ENCODE results near the gene NPLOC4. TPM values are rescaled to one million over a fixed set of nuclear protein-coding genes. Genes with fewer than 3 reads are reported as not detected.

NPLOC4 gene
- total and polyA plus RNA-seq, 9 of the 15 experiments (the other 6 are each of a cell fraction or from before 2014, with no cell fraction given), result 1.5 to 116 (median 64.5) TPM

DNA sequence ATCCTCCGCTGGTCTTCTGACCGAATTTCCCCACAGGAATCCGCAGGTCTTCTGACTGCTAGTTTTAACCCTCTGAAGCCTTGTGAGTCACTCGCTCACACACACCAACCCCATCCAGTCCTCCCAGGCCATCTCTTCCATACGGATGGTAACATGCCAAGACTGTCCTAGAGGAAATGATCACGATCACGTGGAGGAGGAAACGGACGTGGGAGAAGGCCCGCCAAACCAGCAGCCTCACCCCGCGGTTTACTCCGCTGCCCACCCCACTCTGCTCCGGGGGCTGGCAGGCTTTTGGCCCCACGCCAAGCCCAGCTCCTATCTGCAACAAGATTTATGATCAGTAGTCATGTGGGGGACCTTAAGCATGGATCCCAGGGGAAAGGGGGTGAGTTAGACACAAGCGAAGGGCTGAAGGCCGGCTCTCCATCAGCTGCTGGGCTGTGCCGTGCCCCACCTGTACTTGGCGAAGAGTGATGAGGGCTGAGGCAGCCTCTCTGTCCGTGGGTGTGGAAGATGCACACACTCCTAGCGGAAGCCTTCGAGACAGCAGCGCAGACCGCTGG is 83.2 kb downstream of the NPLOC4 start:
- FAIRE-seq, result peak; percentile 90
- peak in 2 of 4 experiments; percentile 46 to 52 for DNase-seq (ENCODE audit: extremely low read depth in 1 of 4, low spot score in 3 of 4)
- ATAC-seq, result no peak; the same call in 2 of the 3 replicates
- H4K20me1 ChIP-seq (replicated peaks; ENCODE audit: control insufficient read depth, insufficient read depth, low read length), result peaks cover 24% of the 10 kb centered on the region
- no TSS peak for BruUV-seq (replicated peaks)
- CTCF ChIA-PET (ENCODE audit: low intra/inter-chr PET ratio), result no interaction called here
- POLR2A ChIA-PET, result interaction anchor here (1.3 kb wide), 1 partner anchor 23 kb away, joined by 4 read pairs; no protein-coding TSS in a partner anchor
- peaks cover 37% of the 10 kb centered on the region for H3K79me2 ChIP-seq (ENCODE audit: control insufficient read depth, insufficient read depth, low read length)
- WGBS (ENCODE audit: insufficient coverage, low coverage, missing lambda C conversion rate), result 23% methylated on average over 23 of the region's 24 CpGs
- H3K9me1 ChIP-seq (ENCODE audit: control insufficient read depth, insufficient read depth, low read length), result peaks cover 4% of the 10 kb centered on the region
- peak overlapping the region; percentile 97 for H3K4me3 ChIP-seq
- intact Hi-C loops (cut with micrococcal nuclease), result no loop called here
- H2AFZ ChIP-seq (ENCODE audit: low read depth, low read length), result peak overlapping the region; percentile 96
- peaks cover 50% of the 10 kb centered on the region for H3K36me3 ChIP-seq (ENCODE audit: control insufficient read depth, insufficient read depth, low read length)
- H3K9me3 ChIP-seq (replicated peaks; ENCODE audit: control insufficient read depth, insufficient read depth, low read depth, low read length), result no peaks in the 10 kb centered on the region
- peak overlapping the region; percentile 89 to 96 for H3K9ac ChIP-seq (ENCODE audit: insufficient read depth in 1 of 2, low read depth in 2 of 2, low read length in 2 of 2)
- peak overlapping the region; percentile 96 for H3K4me2 ChIP-seq (ENCODE audit: insufficient read depth, low read length)
- H3K27me3 ChIP-seq (ENCODE audit: control insufficient read depth in 2 of 2, insufficient read depth in 2 of 2, low read length in 2 of 2), result no peaks in the 10 kb centered on the region
- peak overlapping the region; percentile 24; the same call in 2 of the 3 replicates for H3K27ac ChIP-seq (ENCODE audit: extremely low read depth, low read depth, low read length)
- in situ Hi-C loops (cut with MboI), result no loop called here
- H3K4me1 ChIP-seq (replicated peaks in 1 of 2; ENCODE audit: control insufficient read depth in 2 of 2, insufficient read depth in 2 of 2, low read length in 2 of 2), result peaks cover 28 to 74% of the 10 kb centered on the region in 2 experiments
- TF ChIP-seq ARHGAP35 (IDR thresholded peaks at IDR 0.05; ENCODE audit: partially characterized antibody), result no peak
- TF ChIP-seq, protein P1, sequence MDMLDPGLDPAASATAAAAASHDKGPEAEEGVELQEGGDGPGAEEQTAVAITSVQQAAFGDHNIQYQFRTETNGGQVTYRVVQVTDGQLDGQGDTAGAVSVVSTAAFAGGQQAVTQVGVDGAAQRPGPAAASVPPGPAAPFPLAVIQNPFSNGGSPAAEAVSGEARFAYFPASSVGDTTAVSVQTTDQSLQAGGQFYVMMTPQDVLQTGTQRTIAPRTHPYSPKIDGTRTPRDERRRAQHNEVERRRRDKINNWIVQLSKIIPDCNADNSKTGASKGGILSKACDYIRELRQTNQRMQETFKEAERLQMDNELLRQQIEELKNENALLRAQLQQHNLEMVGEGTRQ (CRISPR knock-in tag; IDR thresholded peaks at IDR 0.05), result peak; percentile 64; the same call in 1 of the 2 replicates
- peak; percentile 35; the same call in 1 of the 2 replicates for TF ChIP-seq FOSL1 (tag; conservative IDR thresholded peaks at IDR 0.05)
- no peak for TF ChIP-seq SIN3A (IDR thresholded peaks at IDR 0.05; ENCODE audit: borderline replicate concordance in 2 of 2, control insufficient read depth in 1 of 2, low read depth in 2 of 2, low read length in 2 of 2)
- TF ChIP-seq, protein P2, sequence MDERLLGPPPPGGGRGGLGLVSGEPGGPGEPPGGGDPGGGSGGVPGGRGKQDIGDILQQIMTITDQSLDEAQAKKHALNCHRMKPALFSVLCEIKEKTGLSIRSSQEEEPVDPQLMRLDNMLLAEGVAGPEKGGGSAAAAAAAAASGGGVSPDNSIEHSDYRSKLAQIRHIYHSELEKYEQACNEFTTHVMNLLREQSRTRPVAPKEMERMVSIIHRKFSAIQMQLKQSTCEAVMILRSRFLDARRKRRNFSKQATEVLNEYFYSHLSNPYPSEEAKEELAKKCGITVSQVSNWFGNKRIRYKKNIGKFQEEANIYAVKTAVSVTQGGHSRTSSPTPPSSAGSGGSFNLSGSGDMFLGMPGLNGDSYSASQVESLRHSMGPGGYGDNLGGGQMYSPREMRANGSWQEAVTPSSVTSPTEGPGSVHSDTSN (CRISPR knock-in tag; IDR thresholded peaks at IDR 0.05; ENCODE audit: low read depth), result no peak
- TF ChIP-seq, protein P2 (tag; conservative IDR thresholded peaks at IDR 0.05; ENCODE audit: low read depth), result peak; percentile 58
- TF ChIP-seq, protein P3, sequence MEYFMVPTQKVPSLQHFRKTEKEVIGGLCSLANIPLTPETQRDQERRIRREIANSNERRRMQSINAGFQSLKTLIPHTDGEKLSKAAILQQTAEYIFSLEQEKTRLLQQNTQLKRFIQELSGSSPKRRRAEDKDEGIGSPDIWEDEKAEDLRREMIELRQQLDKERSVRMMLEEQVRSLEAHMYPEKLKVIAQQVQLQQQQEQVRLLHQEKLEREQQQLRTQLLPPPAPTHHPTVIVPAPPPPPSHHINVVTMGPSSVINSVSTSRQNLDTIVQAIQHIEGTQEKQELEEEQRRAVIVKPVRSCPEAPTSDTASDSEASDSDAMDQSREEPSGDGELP (CRISPR knock-in tag; IDR thresholded peaks at IDR 0.05; ENCODE audit: borderline replicate concordance), result peak; percentile 39; the same call in 1 of the 2 replicates
- peak; percentile 30; the same call in 1 of the 2 replicates for TF ChIP-seq JUND (IDR thresholded peaks at IDR 0.05; ENCODE audit: borderline replicate concordance, low read depth, low read length)
- no peak for TF ChIP-seq JUND (tag; IDR thresholded peaks at IDR 0.05; ENCODE audit: borderline replicate concordance, low read depth, low read length)
- TF ChIP-seq KDM1A (IDR thresholded peaks at IDR 0.05), result no peak
- TF ChIP-seq ZNF217 (CRISPR knock-in tag; IDR thresholded peaks at IDR 0.05), result no peak
- TF ChIP-seq RNF2 (IDR thresholded peaks at IDR 0.05), result no peak
- TF ChIP-seq, protein P4, sequence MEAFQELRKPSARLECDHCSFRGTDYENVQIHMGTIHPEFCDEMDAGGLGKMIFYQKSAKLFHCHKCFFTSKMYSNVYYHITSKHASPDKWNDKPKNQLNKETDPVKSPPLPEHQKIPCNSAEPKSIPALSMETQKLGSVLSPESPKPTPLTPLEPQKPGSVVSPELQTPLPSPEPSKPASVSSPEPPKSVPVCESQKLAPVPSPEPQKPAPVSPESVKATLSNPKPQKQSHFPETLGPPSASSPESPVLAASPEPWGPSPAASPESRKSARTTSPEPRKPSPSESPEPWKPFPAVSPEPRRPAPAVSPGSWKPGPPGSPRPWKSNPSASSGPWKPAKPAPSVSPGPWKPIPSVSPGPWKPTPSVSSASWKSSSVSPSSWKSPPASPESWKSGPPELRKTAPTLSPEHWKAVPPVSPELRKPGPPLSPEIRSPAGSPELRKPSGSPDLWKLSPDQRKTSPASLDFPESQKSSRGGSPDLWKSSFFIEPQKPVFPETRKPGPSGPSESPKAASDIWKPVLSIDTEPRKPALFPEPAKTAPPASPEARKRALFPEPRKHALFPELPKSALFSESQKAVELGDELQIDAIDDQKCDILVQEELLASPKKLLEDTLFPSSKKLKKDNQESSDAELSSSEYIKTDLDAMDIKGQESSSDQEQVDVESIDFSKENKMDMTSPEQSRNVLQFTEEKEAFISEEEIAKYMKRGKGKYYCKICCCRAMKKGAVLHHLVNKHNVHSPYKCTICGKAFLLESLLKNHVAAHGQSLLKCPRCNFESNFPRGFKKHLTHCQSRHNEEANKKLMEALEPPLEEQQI (IDR thresholded peaks at IDR 0.05), result no peak
- TF ChIP-seq POLR2AphosphoS5 (IDR thresholded peaks at IDR 0.05; ENCODE audit: control insufficient read depth, insufficient read depth, low read depth, low read length), result peak; percentile 26; the same call in 1 of the 2 replicates

Measured in K562 (cell line).